HepG2 (cell line): ENCODE measurements around the gene MAP3K2. TPM values are rescaled to one million over a fixed set of nuclear protein-coding genes. Genes with fewer than 3 reads are reported as not detected.

Experiments used
- CBX1 ChIP-seq: IDR thresholded peaks from one replicate; pipeline ENCODE4 v1.6.1; 2016; ENCODE audit warnings: antibody characterized with exemption, low read depth
- ELF4 ChIP-seq: sonication (generic); formaldehyde crosslinking; IDR thresholded peaks from 2 replicates; pipeline ENCODE4 v1.5.0; 2020; ENCODE audit warnings: missing genetic modification reagents, mild to moderate bottlenecking, moderate library complexity, borderline replicate concordance
- HDAC6 ChIP-seq: fragments of 200-600 bp; sonication (generic); IDR thresholded peaks from 2 replicates; pipeline ENCODE4 v1.7.0; 2017; ENCODE audit warnings: mild to moderate bottlenecking, antibody characterized with exemption, low read length, low read depth
- HIC2 ChIP-seq: sonication (generic); formaldehyde crosslinking; IDR thresholded peaks from 2 replicates; pipeline ENCODE4 v1.9.0; 2022; ENCODE audit warnings: low read depth, missing genetic modification reagents
- KLF9 ChIP-seq: IDR thresholded peaks from 2 replicates; pipeline ENCODE4 v1.6.1; 2016; ENCODE audit warnings: low read depth
- MNT ChIP-seq: fragments of 450-650 bp; IDR thresholded peaks from 2 replicates; pipeline ENCODE4 v1.6.1; 2016
- NFE2 ChIP-seq: sonication (generic); formaldehyde crosslinking; IDR thresholded peaks from 2 replicates; pipeline ENCODE4 v1.4.0; 2020; ENCODE audit warnings: missing genetic modification reagents
- PLSCR1 ChIP-seq: sonication (generic); formaldehyde crosslinking; IDR thresholded peaks from 2 replicates; pipeline ENCODE4 v1.5.0; 2020; ENCODE audit warnings: missing genetic modification reagents, mild to moderate bottlenecking, borderline replicate concordance
- RBAK ChIP-seq: sonication (generic); formaldehyde crosslinking; IDR thresholded peaks from 2 replicates; pipeline ENCODE4 v1.5.1; 2020; ENCODE audit warnings: mild to moderate bottlenecking, missing genetic modification reagents
- RXRA ChIP-seq: sonication (generic); formaldehyde crosslinking; IDR thresholded peaks from 2 replicates; pipeline ENCODE4 v1.5.1; 2020; ENCODE audit warnings: missing genetic modification reagents
- SALL1 ChIP-seq: sonication (generic); formaldehyde crosslinking; IDR thresholded peaks from 2 replicates; pipeline ENCODE4 v1.8.0; 2022; ENCODE audit warnings: mild to moderate bottlenecking, missing genetic modification reagents
- SETDB1 ChIP-seq: sonication (generic); formaldehyde crosslinking; IDR thresholded peaks from 2 replicates; pipeline ENCODE4 v1.5.1; 2020; ENCODE audit warnings: missing genetic modification reagents, mild to moderate bottlenecking, borderline replicate concordance
- ZBTB49 ChIP-seq: sonication (generic); formaldehyde crosslinking; IDR thresholded peaks from 2 replicates; pipeline ENCODE4 v1.4.0; 2020; ENCODE audit warnings: missing genetic modification reagents, borderline replicate concordance
- ZFP36L1 ChIP-seq: sonication (generic); formaldehyde crosslinking; IDR thresholded peaks from 2 replicates; pipeline ENCODE4 v1.8.0; 2022; ENCODE audit warnings: mild to moderate bottlenecking, missing genetic modification reagents, moderate library complexity
- ZFP62 ChIP-seq: sonication (generic); formaldehyde crosslinking; IDR thresholded peaks from 2 replicates; pipeline ENCODE4 v1.4.0; 2020; ENCODE audit warnings: missing genetic modification reagents
- ZKSCAN1 ChIP-seq: fragments of 150-350 bp; IDR thresholded peaks from 2 replicates; pipeline ENCODE4 v1.6.1; 2014; ENCODE audit warnings: low read length
- ZNF367 ChIP-seq: sonication (generic); formaldehyde crosslinking; IDR thresholded peaks from 2 replicates; pipeline ENCODE4 v1.4.0; 2020; ENCODE audit warnings: missing genetic modification reagents, borderline replicate concordance
- ZNF780A ChIP-seq: sonication (generic); formaldehyde crosslinking; IDR thresholded peaks from 2 replicates; pipeline ENCODE4 v1.8.0; 2022; ENCODE audit warnings: mild to moderate bottlenecking, missing genetic modification reagents, moderate library complexity
- ZNF816 ChIP-seq: sonication (generic); formaldehyde crosslinking; IDR thresholded peaks from 2 replicates; pipeline ENCODE4 v1.8.0; 2022; ENCODE audit warnings: missing genetic modification reagents, mild to moderate bottlenecking, borderline replicate concordance
- polyA plus RNA-seq, 8 experiments: library from polyadenylated mRNA; depleted of rRNA in 3 of 8; stranded (reverse) in 7 of 8; unstranded in 1 of 8; fragments of >200 nt; fragmentation: Illumina TruSeq in 4 of 8; extraction: Trizol in 4 of 8; gene quantifications; 2 replicates each; pipeline versions ENCODE4 v1.2.1 to v1.2.3, GENCODE V29; 2011 to 2016; ENCODE audit warnings: low read depth in 4 of 8, missing spikeins in 1 of 8, mixed read lengths in 1 of 8; ENCODE audit not compliant: insufficient read depth in 1 of 8
- total RNA-seq, 5 experiments: library from RNA; depleted of rRNA; stranded (reverse); fragments of >200 nt; fragmentation: Illumina TruSeq; extraction: Trizol; gene quantifications; 2 replicates each; pipeline ENCODE4 v1.2.3, GENCODE V29; 2016; ENCODE audit warnings: low read depth in 1 of 5
- TF ChIP-seq, protein P1 (sequence below): sonication (generic); formaldehyde crosslinking; IDR thresholded peaks from 2 replicates; pipeline ENCODE4 v1.8.1; 2022; ENCODE audit warnings: low read depth, mild to moderate bottlenecking, missing genetic modification reagents

MAP3K2 gene
- total and polyA plus RNA-seq, 2 of the 13 experiments (the other 11 are each of a cell fraction or from before 2014, with no cell fraction given): 12.2 to 37.2 TPM

DNA sequence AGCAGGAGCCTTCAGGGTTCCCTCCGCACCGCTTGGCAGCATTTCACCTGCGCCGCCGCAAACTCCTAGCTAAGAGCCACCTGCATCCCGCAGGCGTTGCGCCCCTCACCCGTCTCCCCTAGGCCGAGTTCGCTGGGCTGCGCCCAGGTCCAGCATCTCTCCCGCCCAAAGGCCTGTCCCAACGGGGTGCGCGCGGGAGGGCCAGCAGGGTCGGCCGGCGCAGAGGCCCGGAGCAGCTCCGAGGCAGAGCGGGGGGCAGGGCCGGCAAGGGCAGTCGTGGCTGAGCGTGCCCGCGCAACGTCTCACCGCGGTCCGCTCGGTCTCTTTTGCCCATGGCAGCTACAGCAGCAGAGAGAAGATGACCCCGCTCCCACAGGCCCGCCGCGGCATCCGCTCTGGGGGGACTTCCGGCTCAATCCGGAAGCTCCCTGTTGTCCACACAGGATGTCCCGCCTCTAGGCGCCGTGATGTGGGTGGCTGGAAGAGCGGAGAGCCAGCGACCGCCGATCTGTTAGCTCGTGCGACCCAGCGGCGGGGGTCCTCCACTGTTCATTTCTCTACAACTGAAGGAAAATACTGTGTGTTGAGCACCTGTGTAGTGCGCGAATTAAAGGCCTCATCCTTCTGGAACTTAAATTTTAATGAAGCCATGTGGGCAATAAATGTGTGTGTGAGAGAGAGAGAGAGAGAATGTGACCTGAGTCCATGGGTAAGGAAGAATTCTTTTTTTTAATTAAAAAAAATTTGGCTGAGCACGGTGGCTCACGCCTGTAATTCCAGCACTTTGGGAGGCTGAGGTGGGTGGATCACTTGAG lies 93.8 kb downstream of the MAP3K2 start, which contains the start of gene ERCC3 (continued):
- no peak for TF ChIP-seq MNT
- no peak for TF ChIP-seq KLF9 (CRISPR knock-in tag)
- no peak for TF ChIP-seq NFE2 (CRISPR knock-in tag)
- TF ChIP-seq, protein P1, sequence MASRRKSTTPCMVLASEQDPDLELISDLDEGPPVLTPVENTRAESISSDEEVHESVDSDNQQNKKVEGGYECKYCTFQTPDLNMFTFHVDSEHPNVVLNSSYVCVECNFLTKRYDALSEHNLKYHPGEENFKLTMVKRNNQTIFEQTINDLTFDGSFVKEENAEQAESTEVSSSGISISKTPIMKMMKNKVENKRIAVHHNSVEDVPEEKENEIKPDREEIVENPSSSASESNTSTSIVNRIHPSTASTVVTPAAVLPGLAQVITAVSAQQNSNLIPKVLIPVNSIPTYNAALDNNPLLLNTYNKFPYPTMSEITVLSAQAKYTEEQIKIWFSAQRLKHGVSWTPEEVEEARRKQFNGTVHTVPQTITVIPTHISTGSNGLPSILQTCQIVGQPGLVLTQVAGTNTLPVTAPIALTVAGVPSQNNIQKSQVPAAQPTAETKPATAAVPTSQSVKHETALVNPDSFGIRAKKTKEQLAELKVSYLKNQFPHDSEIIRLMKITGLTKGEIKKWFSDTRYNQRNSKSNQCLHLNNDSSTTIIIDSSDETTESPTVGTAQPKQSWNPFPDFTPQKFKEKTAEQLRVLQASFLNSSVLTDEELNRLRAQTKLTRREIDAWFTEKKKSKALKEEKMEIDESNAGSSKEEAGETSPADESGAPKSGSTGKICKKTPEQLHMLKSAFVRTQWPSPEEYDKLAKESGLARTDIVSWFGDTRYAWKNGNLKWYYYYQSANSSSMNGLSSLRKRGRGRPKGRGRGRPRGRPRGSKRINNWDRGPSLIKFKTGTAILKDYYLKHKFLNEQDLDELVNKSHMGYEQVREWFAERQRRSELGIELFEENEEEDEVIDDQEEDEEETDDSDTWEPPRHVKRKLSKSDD (CRISPR knock-in tag): 0 out of 2 replicates have a peak, but pooled peaks have one; percentile 35
- peak; percentile 50; the same call in 1 of the 2 replicates for TF ChIP-seq ZBTB49
- no peak for TF ChIP-seq ZKSCAN1
- no peak for TF ChIP-seq ZNF367 (CRISPR knock-in tag)
- TF ChIP-seq HIC2 (CRISPR knock-in tag): no peak
- no peak for TF ChIP-seq ZNF780A (CRISPR knock-in tag)
- TF ChIP-seq PLSCR1 (CRISPR knock-in tag): peak; percentile 91; the same call in 1 of the 2 replicates
- peak; percentile 84; the same call in 1 of the 2 replicates for TF ChIP-seq SALL1
- peak; percentile 83; the same call in 1 of the 2 replicates for TF ChIP-seq RXRA (CRISPR knock-in tag)
- no peak for TF ChIP-seq ZFP62 (CRISPR knock-in tag)
- TF ChIP-seq CBX1: peak; percentile 49
- TF ChIP-seq RBAK (CRISPR knock-in tag): peak; percentile 40
- 0 out of 2 replicates have a peak, but pooled peaks have one; percentile 43 for TF ChIP-seq ZNF816
- TF ChIP-seq SETDB1 (CRISPR knock-in tag): no peak
- TF ChIP-seq HDAC6: no peak
- 0 out of 2 replicates have a peak, but pooled peaks have one; percentile 37 for TF ChIP-seq ZFP36L1 (CRISPR knock-in tag)
- TF ChIP-seq ELF4 (CRISPR knock-in tag): peak; percentile 98
